CD4-positive, alpha-beta T cell (primary cell): Measurements from ENCODE around the gene OR5AN1. TPM values are rescaled to one million over a fixed set of nuclear protein-coding genes. Genes with fewer than 3 reads are reported as not detected.

ENCODE experiments used
- ATAC-seq: fragments of 200-7000 bp; cut with Tn5 transposase; one replicate; pipeline ENCODE4 v1.10.0; 2022; ENCODE audit warnings: mild to moderate bottlenecking; ENCODE audit not compliant: poor library complexity
- CTCF ChIA-PET: fragments of 350-600 bp; sonication (Branson Sonifier 250); formaldehyde crosslinking; loops from one replicate; lab custom pipeline; 2021; ENCODE audit warnings: antibody characterized with exemption, inconsistent platforms; lab: Charles Lee
- POLR2A ChIA-PET: fragments of 350-600 bp; sonication (Branson Sonifier 250); formaldehyde crosslinking; loops from one replicate; lab custom pipeline; 2021; ENCODE audit warnings: antibody characterized with exemption, inconsistent platforms; lab: Charles Lee
- DNase-seq, 14 experiments: peaks; one replicate each; pipeline ENCODE4 v3.0.0-alpha.2; 2013 to 2020; ENCODE audit warnings: mixed read lengths in 2 of 14
- H3K27ac ChIP-seq, 2 donors: one replicate each; pipeline versions ENCODE4 v1.5.1 to v1.7.0; 2013; ENCODE audit warnings: low read length in 2 of 2, low read depth in 1 of 2, mild to moderate bottlenecking in 1 of 2
- H3K27me3 ChIP-seq, 2 experiments: 1 replicate in 1 of 2; 2 replicates in 1 of 2; pipeline versions ENCODE4 v1.6.1 to v1.7.0; 2013; ENCODE audit warnings: low read length in 2 of 2, control low read depth in 1 of 2, mild to moderate bottlenecking in 1 of 2, moderate library complexity in 1 of 2; ENCODE audit not compliant: insufficient read depth in 2 of 2, control insufficient read depth in 1 of 2
- H3K36me3 ChIP-seq: one replicate; pipeline ENCODE4 v1.6.1; 2013; ENCODE audit warnings: low read length, control low read depth; ENCODE audit not compliant: insufficient read depth
- H3K4me1 ChIP-seq: one replicate; pipeline ENCODE4 v1.6.1; 2013; ENCODE audit warnings: low read length, control low read depth; ENCODE audit not compliant: insufficient read depth
- H3K4me3 ChIP-seq: one replicate; pipeline ENCODE4 v1.5.1; 2013; ENCODE audit warnings: mild to moderate bottlenecking, low read length, moderate library complexity
- H3K9me3 ChIP-seq, 2 experiments: 1 replicate in 1 of 2; 2 replicates in 1 of 2; pipeline versions ENCODE4 v1.6.1 to v1.7.0; 2013; ENCODE audit warnings: low read length in 2 of 2, mild to moderate bottlenecking in 2 of 2, control low read depth in 1 of 2, moderate library complexity in 1 of 2; ENCODE audit not compliant: control insufficient read depth in 1 of 2, insufficient read depth in 1 of 2
- H3K27ac Mint-ChIP-seq: one replicate; pipeline ENCODE4 v1.8.0; 2020; ENCODE audit warnings: mixed read lengths
- H3K27me3 Mint-ChIP-seq: one replicate; pipeline ENCODE4 v1.8.0; 2021; ENCODE audit warnings: mixed read lengths
- H3K36me3 Mint-ChIP-seq: one replicate; pipeline ENCODE4 v1.8.0; 2021; ENCODE audit warnings: low read depth, mixed read lengths
- H3K4me1 Mint-ChIP-seq: one replicate; pipeline ENCODE4 v1.8.0; 2021; ENCODE audit warnings: low read depth, mixed read lengths
- H3K4me3 Mint-ChIP-seq: one replicate; pipeline ENCODE4 v1.8.0; 2020; ENCODE audit warnings: mild to moderate bottlenecking, mixed read lengths
- H3K9me3 Mint-ChIP-seq: one replicate; pipeline ENCODE4 v1.8.0; 2020; ENCODE audit warnings: mixed read lengths
- CTCF ChIP-seq: fragments of 200-600 bp; IDR thresholded peaks from one replicate; pipeline ENCODE4 v1.8.0; 2022; ENCODE audit warnings: antibody characterized with exemption, mild to moderate bottlenecking
- intact Hi-C, 2 experiments: fragments of 100-400 bp; cut with DNase I in 1 of 2; cut with micrococcal nuclease in 1 of 2; formaldehyde crosslinking; loops; one replicate each; pipeline versions ENCODE4 v1.15.1 to v1.9.0; 2023 to 2025; cut with DNase I, micrococcal nuclease
- total RNA-seq, 174 experiments: library from RNA in 2 of 174; stranded (reverse) in 2 of 174; gene quantifications; one replicate each; pipeline ENCODE4 v1.2.3 and lab custom pipeline; 2021 to 2026

OR5AN1 gene
- total RNA-seq, 2 experiments from 2014 or later, result not detected

GRCh38 chr11:59415111-59415510 is 56.4 kb downstream of the OR5AN1 start:
- Histone ChIP-seq H3K27ac (no peak overlapping the region), H3K36me3 (no peaks in the 10 kb centered on the region), H3K9me3 (no peaks in the 10 kb centered on the region), H3K27me3 (peaks cover 5 to 18% of the 10 kb centered on the region in 2 experiments), H3K4me3 (no peak overlapping the region), H3K4me1 (no peaks in the 10 kb centered on the region)
- H3K27me3 Mint-ChIP-seq, result peaks cover 32% of the 10 kb centered on the region
- ChIA-PET CTCF (no interaction called here), POLR2A (no interaction called here)
- ATAC-seq, result no peak
- H3K27ac Mint-ChIP-seq, result no peak overlapping the region
- no peak overlapping the region for H3K4me3 Mint-ChIP-seq
- H3K4me1 Mint-ChIP-seq, result peaks cover 10% of the 10 kb centered on the region
- H3K9me3 Mint-ChIP-seq, result peaks cover 3% of the 10 kb centered on the region
- intact Hi-C loops, result no loop called here
- no peak for TF ChIP-seq CTCF
- no peaks in the 10 kb centered on the region for H3K36me3 Mint-ChIP-seq
- peak in 1 of 14 experiments; percentile 15 for DNase-seq

DNA sequence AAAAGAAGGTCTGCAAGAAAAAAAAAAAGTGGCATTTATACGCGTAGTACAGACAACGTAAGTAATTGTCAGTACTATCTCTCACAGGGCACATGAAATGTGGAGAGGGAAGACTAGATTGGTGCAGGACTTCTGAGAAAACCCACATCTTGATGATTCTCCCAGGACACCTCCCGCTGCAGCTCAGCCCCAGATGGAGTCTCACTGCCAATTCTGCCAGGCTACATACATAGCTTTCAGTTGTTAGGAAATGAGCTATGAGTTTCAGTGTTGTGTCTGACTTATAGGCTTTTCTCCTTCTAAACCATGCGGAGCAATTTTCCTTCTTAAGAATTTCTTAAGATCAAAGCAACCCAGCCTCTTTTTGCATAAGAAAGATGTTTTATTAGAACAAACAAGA is 57.9 kb downstream of the OR5AN1 start:
- no peak for TF ChIP-seq CTCF
- intact Hi-C loops, result no loop called here
- Histone ChIP-seq H3K4me1 (no peaks in the 10 kb centered on the region), H3K4me3 (no peak overlapping the region), H3K27ac (no peak overlapping the region), H3K36me3 (no peaks in the 10 kb centered on the region), H3K9me3 (no peaks in the 10 kb centered on the region), H3K27me3 (peaks cover 5 to 18% of the 10 kb centered on the region in 2 experiments)
- Mint-ChIP-seq H3K4me1 (peaks cover 10% of the 10 kb centered on the region), H3K4me3 (no peak overlapping the region), H3K9me3 (no peaks in the 10 kb centered on the region), H3K27ac (no peak overlapping the region), H3K36me3 (no peaks in the 10 kb centered on the region), H3K27me3 (peaks cover 32% of the 10 kb centered on the region)
- ChIA-PET CTCF (no interaction called here), POLR2A (no interaction called here)
- ATAC-seq (no peak), DNase-seq (no peak)

- intact Hi-C loops, result no loop called here
These were observed 58.3 kb downstream of the OR5AN1 start for GRCh38 chr11:59417023-59417422.

More at GRCh38 chr11:59417023-59417422, 58.3 kb downstream of the OR5AN1 start:
- TF ChIP-seq CTCF, result no peak
- Mint-ChIP-seq H3K36me3 (no peaks in the 10 kb centered on the region), H3K4me1 (peaks cover 10% of the 10 kb centered on the region), H3K9me3 (no peaks in the 10 kb centered on the region), H3K27ac (no peak overlapping the region), H3K4me3 (no peak overlapping the region), H3K27me3 (peaks cover 32% of the 10 kb centered on the region)
- Histone ChIP-seq H3K36me3 (no peaks in the 10 kb centered on the region), H3K4me3 (no peak overlapping the region), H3K27me3 (peaks cover 5 to 18% of the 10 kb centered on the region in 2 experiments), H3K27ac (no peak overlapping the region), H3K4me1 (no peaks in the 10 kb centered on the region), H3K9me3 (no peaks in the 10 kb centered on the region)
- DNase-seq, result no peak
- ATAC-seq, result no peak
- ChIA-PET CTCF (no interaction called here), POLR2A (no interaction called here)
